Heart right ventricle (tissue), 16 donors: ENCODE data around the gene FNDC11. TPM values are rescaled to one million over a fixed set of nuclear protein-coding genes. Genes with fewer than 3 reads are reported as not detected.

ENCODE experiments used
- ATAC-seq, 8 donors: fragments of 200-7000 bp; cut with Tn5 transposase; one replicate each; pipeline ENCODE4 v1.9.1; 2020; ENCODE audit warnings: mild to moderate bottlenecking in 8 of 8, moderate library complexity in 8 of 8, moderate number of reproducible peaks in 1 of 8
- DNase-seq, 2 donors: peaks; one replicate each; pipeline ENCODE4 v3.0.0-alpha.2; 2020
- H3K27ac ChIP-seq, 10 donors: fragments of 200-600 bp; sonication (generic) in 2 of 10; one replicate each; pipeline versions ENCODE4 v1.5.0 to v1.8.0; 2020 to 2022; ENCODE audit warnings: mild to moderate bottlenecking in 3 of 10
- H3K27me3 ChIP-seq, 7 donors: fragments of 200-600 bp; one replicate each; pipeline ENCODE4 v1.8.0; 2021 to 2022; ENCODE audit warnings: mild to moderate bottlenecking in 2 of 7
- H3K36me3 ChIP-seq, 9 donors: fragments of 200-600 bp; sonication (generic) in 1 of 9; one replicate each; pipeline versions ENCODE4 v1.5.0 to v1.8.0; 2020 to 2022; ENCODE audit warnings: mild to moderate bottlenecking in 2 of 9
- H3K4me1 ChIP-seq, 9 donors: fragments of 200-600 bp; sonication (generic) in 1 of 9; one replicate each; pipeline versions ENCODE4 v1.5.0 to v1.8.0; 2020 to 2022; ENCODE audit warnings: mild to moderate bottlenecking in 4 of 9
- H3K4me3 ChIP-seq, 10 donors: fragments of 200-600 bp; sonication (generic) in 2 of 10; one replicate each; pipeline versions ENCODE4 v1.5.0 to v1.8.0; 2020 to 2022; ENCODE audit warnings: mild to moderate bottlenecking in 7 of 10, moderate library complexity in 2 of 10
- H3K9me3 ChIP-seq, 11 donors: fragments of 200-600 bp in 10 of 11; sonication (generic) in 2 of 11; one replicate each; pipeline versions ENCODE4 v1.5.0 to v1.8.0; 2013 to 2022; ENCODE audit warnings: mild to moderate bottlenecking in 2 of 11, control low read depth in 1 of 11, moderate library complexity in 1 of 11
- CTCF ChIP-seq, 9 donors: fragments of 200-600 bp; sonication (generic) in 2 of 9; IDR thresholded peaks; one replicate each; pipeline versions ENCODE4 v1.5.0 to v1.8.0; 2021 to 2022; ENCODE audit warnings: antibody characterized with exemption in 9 of 9, mild to moderate bottlenecking in 5 of 9, moderate library complexity in 1 of 9
- WGBS, 2 donors: extraction: QIAGEN DNeasy Blood & Tissue Kit; methylation state at CpG; one replicate each; pipeline ENCODE4 v1.1.7; 2013; ENCODE audit warnings: inconsistent platforms in 1 of 2; 5-methylcytosine and 5-hydroxymethylcytosine counted together
- intact Hi-C, 10 donors: fragments of 100-400 bp; cut with DNase I; formaldehyde crosslinking; loops; one replicate each; pipeline versions ENCODE4 v1.11.1 to v1.14.2; 2022
- polyA plus RNA-seq, 2 donors: library from polyadenylated mRNA; stranded (reverse); fragments of 200-250 nt; gene quantifications; one replicate each; pipeline ENCODE4 v1.2.3, GENCODE V29; 2013
- total RNA-seq, 10 donors: library from RNA; stranded (reverse); fragmentation: NEBNext Ultra II Directional in 3 of 10; extraction: Animal tissue kit (Norgen Biotek cat#: 25700) in 3 of 10; gene quantifications; one replicate each; pipeline versions ENCODE4 v1.2.1 to v1.2.4, GENCODE V29; 2021 to 2023
- donor health status: Arrhythmogenic right ventricular cardiomyopathy.
- donor health status: ischemic (EF 13 %, LVEDD 7.1; RV severe dilation, severe dysfunction).
- donor health status: healthy with polysubstance abuse.
- donor health status: DM: no; HTN: yes; CAD: no.
- donor health status: DM: no; HTN: no; CAD: no.
- donor health status: ischemic (EF 25% LVEDD 6.9; RV normal size, moderate dysfunction).
- donor health status: ischemic (EF 25% LVEDD 5.7; RV mildly dilated, moderate dysfunction).
- donor health status: healthy.
- donor health status: DM: yes; HTN: yes; CAD: no.
- donor health status: Ischemic cardiomyopathy.
- donor health status: ischemic (EF 35%, LVEDD 5.7; RV mildly dilated, moderate dysfunction).
- donor health status: nonischemic (EF 11% LVEDD 7.7; RV severe dilation, severe dysfunction).
- donor health status: DM: yes; HTN: yes; CAD: no.
- donor health status: PGD.
- donor health status: ischemic (EF 29% LVEDD 5.4; RV normal size, mild dysfunction).
- donor health status: nonischemic (EF 23%, LVEDD 6.1; RV moderate dilation, normal function).

The FNDC11 gene
- total and polyA plus RNA-seq, 12 donors = 0.09 to 0.29 (median 0.18) TPM; not detected in 6

GRCh38 chr20:63521602-63522001, 32.4 kb upstream of the FNDC11 start:
- TF ChIP-seq CTCF (IDR thresholded peaks at IDR 0.05) = no peak
- Histone ChIP-seq H3K9me3 (peaks cover 0 to 7% (median 0%) of the 10 kb centered on the region in 11 donors), H3K4me3 (peak overlapping the region; percentile 55 to 99 (median 74)), H3K36me3 (peaks cover 0 to 23% (median 4%) of the 10 kb centered on the region in 9 donors), H3K27ac (peak overlapping the region in 8 of 10 donors; percentile 90 to 97 (median 96)), H3K27me3 (peaks cover 0 to 3% (median 0%) of the 10 kb centered on the region in 7 donors), H3K4me1 (peaks cover 14 to 39% (median 22%) of the 10 kb centered on the region in 9 donors)
- intact Hi-C loops = loop anchor here in 4 of 10 donors (2.0 to 10.0 kb wide), 2 partner anchors 25 to 77 kb away; no protein-coding TSS in a partner anchor
- WGBS, 2 donors = 12 to 34% methylated on average over 23 of the region's 23 CpGs
- ATAC-seq = no peak
- peak in 1 of 2 donors; percentile 22 for DNase-seq

DNA sequence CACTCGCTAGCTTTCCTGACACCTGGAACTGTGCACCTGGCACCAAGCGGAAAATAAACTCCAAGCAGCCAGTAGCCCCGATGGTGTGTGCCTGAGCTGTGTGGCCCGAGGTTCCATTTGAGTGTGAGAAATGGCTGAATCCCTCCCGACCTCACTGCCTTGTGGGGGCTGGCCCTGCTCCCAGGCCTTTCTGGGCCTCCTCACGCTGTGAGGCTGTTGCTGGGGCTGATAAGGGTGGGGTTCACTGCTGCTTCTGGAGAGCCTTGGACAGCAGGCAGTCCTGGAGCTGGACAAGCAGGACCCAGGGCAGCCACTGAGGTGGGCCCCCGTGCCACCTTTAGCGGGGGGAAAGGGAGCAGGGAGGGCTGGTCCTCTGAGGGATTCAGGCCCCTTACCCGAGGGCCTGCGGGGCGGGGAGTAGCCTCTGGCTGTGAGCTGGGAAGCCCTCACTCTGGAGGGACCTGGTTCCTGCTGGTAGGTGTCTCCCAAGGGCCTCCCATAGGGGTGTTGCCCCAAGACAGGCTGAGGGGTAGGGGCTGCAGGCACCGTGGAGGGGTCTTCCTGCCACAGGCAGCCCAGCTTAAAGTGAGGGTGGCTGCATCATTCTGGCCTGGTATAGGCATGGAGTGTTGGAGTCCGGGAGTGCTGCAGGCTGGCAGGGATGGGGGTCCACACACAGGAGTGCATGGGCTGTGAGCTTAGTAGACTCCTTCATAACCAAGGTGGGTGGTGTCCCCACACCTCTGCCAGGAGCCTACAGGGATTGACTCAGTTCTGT, 31.7 kb upstream of the FNDC11 start:
- peak overlapping the region in 1 of 10 donors; percentile 28 for H3K27ac ChIP-seq
- DNase-seq (no peak), ATAC-seq (no peak)
- H3K4me3 ChIP-seq = peak overlapping the region in 6 of 10 donors; percentile 69 to 88 (median 78)
- peaks cover 0 to 3% (median 0%) of the 10 kb centered on the region in 7 donors for H3K27me3 ChIP-seq
- 65% methylated on average over 13 of the region's 13 CpGs for WGBS, 2 donors
- TF ChIP-seq CTCF (IDR thresholded peaks at IDR 0.05) = no peak
- intact Hi-C loops = loop anchor here in 2 of 10 donors (10.0 kb wide), 1 partner anchor 77 kb away; no protein-coding TSS in a partner anchor
- H3K9me3 ChIP-seq = peaks cover 0 to 7% (median 0%) of the 10 kb centered on the region in 11 donors
- H3K36me3 ChIP-seq = peaks cover 0 to 23% (median 4%) of the 10 kb centered on the region in 9 donors
- H3K4me1 ChIP-seq = peaks cover 14 to 39% (median 22%) of the 10 kb centered on the region in 9 donors

DNA sequence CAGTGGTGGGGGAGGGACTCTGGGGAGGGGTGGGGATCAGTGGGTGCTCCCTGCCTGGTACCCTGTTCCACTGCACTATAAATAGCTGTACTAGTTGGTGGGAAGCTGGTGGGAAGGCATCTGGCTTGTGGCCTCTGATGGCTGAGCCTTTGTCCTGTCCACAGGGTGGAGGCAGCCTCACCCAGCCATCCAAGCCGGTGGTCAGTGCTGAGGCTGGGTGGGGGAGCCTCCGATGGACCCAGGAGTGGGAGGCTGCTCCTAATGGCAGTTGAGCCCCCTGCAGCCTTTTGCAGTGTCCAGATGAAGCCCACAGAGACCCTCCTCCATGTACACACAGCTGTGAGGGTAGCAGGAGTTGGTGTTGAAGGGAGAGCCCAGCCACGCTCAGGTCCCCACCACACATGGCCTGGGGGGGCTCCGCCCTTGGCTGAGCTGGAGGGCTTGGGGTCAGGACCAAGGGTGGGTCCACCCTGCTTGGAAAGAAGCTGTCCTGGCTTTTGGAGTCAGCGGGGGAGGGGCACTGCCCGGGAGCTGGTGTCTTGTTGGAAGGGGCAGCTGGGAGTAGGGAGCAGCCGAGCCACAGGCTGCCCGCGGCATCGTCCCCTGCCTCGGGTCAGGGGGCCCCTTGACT, 30.9 kb upstream of the FNDC11 start:
- Histone ChIP-seq H3K27me3 (peaks cover 0 to 3% (median 0%) of the 10 kb centered on the region in 7 donors), H3K9me3 (peaks cover 0 to 7% (median 0%) of the 10 kb centered on the region in 11 donors), H3K4me3 (no peak overlapping the region), H3K36me3 (peaks cover 0 to 23% (median 4%) of the 10 kb centered on the region in 9 donors), H3K27ac (no peak overlapping the region), H3K4me1 (peaks cover 14 to 39% (median 22%) of the 10 kb centered on the region in 9 donors)
- intact Hi-C loops = loop anchor here in 2 of 10 donors (10.0 kb wide), 1 partner anchor 78 kb away; no protein-coding TSS in a partner anchor
- no peak for ATAC-seq
- TF ChIP-seq CTCF (IDR thresholded peaks at IDR 0.05) = no peak
- DNase-seq = peak in 1 of 2 donors; percentile 21
- 92 to 97% methylated on average over 11 of the region's 11 CpGs for WGBS, 2 donors

GRCh38 chr20:63525185-63525584, 28.8 kb upstream of the FNDC11 start:
- Histone ChIP-seq H3K9me3 (peaks cover 0 to 7% (median 0%) of the 10 kb centered on the region in 11 donors), H3K4me3 (no peak overlapping the region), H3K27ac (no peak overlapping the region), H3K27me3 (no peaks in the 10 kb centered on the region), H3K36me3 (peaks cover 0 to 23% (median 4%) of the 10 kb centered on the region in 9 donors), H3K4me1 (peaks cover 14 to 24% (median 19%) of the 10 kb centered on the region in 9 donors)
- intact Hi-C loops = loop anchor here in 3 of 10 donors (5.0 to 10.0 kb wide), 2 partner anchors 80 to 102 kb away; partner anchors contain the start of gene GMEB2 (in 1 of the 3)
- no peak for ATAC-seq
- no peak for DNase-seq
- no peak for TF ChIP-seq CTCF (IDR thresholded peaks at IDR 0.05)
- 67 to 72% methylated on average over 3 of the region's 3 CpGs for WGBS, 2 donors
